HG02870 (cell line): Measurements from ENCODE around the gene FLNA.
"Not testable (repeated sequence)": the region's sequence is repeated elsewhere in the genome, so short reads cannot be mapped to it uniquely, and the experiment has no call there.

Experiments used
- ATAC-seq: cut with Tn5 transposase; IDR thresholded peaks from one replicate; pipeline ENCODE4 v1.9.1; 2021; ENCODE audit warnings: mild to moderate bottlenecking, moderate library complexity; ENCODE audit not compliant: unreplicated experiment

The FLNA gene

DNA sequence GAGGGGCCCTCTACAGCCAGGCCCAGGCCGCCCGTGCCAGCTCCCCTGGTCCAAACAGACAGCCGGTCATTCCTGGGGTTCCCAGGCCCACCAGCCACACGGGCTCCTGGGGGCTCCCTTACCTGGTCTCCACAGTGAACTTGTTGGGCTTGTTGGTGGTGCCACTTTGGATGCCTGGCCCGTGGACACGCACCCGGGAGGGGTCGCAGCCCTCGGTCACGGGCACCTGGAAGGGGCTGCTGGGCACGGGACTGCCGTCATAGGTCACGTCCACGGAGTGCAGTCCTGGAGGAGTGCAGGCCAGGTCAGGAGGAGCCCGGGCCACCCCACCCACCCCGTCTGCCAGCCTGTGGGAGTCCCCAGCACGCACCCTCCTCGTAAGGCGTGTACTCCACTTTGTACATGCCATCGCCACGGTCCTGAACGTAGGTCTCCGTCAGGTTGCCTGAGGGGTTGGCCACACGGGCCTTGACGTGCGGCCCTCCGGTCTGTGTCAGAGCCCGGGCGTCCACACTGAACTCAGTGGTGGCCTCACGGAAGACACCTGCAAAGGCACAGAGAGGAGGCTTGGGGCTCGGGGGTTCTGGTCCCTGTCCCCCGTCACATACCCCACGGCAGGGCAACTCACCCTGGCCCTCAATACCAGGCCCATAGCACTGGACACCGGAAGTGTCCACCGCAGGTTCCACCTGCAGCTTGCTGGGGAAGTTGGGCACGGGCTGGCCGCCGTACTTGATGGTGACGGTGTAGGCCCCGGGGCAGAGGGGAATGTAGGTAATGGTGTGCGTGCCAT, 14.9 kb downstream of the FLNA start:
- ATAC-seq: no peak

DNA sequence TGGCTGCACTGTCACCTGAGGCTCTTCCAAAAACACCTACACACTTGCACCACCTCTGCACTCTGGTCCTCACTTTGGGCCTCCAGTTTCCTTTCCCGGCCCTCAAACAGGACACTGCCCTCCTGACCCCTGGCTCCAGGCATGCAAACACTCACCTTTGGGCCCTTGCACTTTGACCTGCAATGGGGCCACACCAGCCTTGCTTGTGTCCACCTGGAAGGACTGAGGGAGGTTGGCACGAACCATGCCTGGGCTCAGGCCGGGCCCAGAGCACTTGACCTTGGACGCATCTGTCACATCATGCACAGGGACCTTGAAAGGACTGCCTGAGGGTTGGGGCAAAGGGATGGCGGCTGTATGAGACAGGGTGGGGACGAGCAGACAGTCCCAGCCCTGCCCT, 15.6 kb downstream of the FLNA start:
- no peak for ATAC-seq

DNA sequence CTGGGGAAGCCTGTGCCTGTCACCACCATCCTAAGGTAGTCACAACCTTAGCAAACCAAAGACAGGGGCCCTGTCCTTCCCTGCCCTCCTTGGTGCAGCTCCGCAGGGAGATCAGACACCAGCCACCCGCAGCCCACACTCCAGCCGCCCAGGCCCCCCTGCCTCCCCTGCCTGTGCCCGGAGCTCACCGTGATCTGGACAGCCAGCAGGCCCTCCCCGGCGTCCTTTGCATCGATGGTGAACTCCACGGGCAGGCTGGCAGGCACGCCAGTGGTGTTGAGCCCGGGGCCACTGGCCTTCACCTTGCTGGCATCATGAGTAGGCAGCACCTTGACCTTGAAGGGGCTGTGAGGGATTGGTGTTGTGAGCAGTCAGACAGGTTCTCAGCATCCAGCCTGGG, 16.4 kb downstream of the FLNA start:
- no peak for ATAC-seq

DNA sequence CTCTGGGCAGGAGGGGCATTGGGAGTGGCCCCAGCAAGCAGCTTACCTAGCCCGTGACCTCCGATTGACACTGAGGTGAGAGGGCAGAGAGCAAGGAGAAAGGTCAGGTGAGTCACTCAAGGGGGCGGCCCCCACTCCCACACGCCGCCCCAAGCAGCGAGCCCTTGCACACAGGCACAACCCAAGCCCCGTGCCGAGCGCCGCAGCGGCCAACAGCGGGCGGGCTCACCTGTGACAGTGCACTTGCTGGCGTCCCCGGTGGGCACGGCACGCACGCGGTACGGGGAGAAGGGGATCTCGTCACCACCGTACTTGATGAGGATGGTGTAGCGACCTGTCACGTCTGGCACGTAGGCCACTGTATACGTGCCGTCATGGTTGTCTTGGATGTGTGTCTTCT, 17.2 kb downstream of the FLNA start:
- ATAC-seq: no peak

DNA sequence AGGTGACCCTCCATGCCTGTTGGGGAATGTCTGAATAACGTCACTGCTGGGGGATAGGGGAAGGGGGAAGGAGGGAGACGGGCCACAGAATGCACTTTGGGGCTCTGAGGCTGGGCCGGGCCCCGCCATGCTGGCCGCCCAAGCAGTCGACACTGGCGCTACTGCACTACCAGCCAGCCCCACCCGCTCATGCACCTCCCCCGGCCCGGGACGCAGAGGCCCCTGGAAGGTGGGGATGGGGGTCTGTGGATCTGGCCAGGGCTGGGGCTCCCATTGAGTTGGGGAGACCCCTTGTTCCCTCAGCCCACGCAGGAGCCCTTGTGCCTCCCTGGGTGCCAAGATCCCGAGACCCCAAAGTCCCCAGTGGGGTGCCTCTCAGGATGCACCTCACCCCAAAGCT, 17.8 kb downstream of the FLNA start:
- no peak for ATAC-seq

DNA sequence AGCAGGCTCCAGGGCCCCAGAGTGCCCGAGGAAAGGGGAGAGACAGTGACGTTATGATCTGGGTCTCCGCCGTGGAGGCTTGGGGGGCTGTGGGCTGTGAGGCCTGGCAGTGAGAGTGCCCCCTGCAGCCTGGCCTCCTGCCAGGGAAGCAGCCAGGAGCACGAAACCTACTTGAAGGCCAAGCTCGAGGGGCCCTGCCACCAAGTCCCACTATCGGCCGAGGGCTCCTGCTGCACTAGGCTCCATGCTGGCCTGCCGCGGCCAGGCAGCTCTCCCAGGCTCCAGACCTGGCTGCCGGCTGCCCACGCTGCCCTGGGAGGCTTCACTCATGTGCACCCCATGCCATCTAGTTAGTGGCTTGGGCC, 18.7 kb downstream of the FLNA start:
- no peak for ATAC-seq

DNA sequence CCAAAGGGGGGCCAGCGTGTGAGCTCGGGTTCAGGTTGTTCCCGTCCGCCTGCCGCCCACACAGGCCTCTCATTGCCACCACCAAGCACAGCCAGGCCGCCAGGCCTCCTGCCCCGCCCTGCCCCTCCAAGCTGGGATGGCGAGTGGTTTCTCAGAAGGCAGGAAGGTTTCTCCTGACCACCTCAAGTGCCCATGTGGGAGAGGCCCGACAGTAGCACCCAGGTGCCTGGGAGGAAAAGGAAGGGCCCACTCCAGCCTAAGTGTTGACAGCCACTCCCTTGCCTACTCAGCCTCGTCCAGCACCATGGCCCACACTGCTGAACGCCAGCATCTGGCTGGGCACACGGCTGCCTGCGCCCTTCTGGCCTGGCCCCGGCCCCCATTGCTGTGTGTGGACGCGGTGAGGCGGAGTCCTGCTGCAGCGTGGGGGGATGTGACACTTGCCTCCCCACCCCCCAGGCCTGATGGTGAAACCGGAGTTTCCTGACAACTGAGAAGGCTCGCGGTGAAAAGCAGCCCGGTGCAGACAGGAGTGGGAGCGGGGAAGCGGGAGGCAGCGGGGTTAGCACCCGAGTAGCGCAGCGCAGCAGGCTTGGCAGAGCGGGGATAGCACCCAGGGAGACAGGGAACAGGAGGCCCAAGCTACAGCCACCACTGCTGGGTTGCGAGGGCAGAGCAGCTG, 19.2 kb downstream of the FLNA start:
- ATAC-seq: no peak

DNA sequence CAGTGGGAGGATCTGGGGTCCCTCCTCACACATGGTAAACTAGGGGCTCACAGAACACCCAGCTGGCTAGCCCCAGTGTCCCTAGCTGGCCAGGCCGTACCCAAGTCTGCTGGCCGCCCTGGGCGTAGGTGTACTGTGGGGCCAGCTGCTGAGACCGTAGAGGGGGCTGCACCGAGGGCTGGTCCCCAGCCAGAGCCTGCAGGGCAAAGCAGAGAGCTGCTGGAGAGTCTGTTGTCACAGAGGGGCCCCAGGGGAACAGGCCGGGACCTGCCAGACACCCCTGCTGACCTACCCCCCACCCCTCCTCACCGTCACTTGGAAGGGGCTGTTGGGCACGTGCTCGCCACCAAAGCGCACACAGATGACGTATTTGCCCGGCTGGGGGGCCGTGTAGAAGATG, 19.9 kb downstream of the FLNA start:
- no peak for ATAC-seq

DNA sequence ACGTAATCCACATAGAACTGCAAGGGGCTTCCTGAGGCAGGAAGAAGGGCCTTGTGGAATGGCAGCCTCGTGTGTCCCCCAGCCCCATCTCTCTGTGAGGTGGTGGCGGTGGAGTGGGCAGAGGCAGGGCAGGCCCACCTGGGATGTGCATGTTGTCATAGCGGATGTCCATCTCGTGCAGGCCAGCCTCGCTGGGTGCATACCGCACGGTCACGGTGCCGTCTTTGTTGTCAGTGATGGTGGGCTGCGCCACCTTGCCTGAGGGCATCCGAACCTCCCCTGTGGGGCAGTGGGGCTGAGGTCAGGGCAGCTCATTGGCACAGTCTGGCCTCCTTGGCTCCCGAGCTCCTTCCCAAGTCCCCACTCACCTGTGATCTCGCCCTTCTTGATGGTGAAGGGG, 20.4 kb downstream of the FLNA start:
- ATAC-seq: no peak

DNA sequence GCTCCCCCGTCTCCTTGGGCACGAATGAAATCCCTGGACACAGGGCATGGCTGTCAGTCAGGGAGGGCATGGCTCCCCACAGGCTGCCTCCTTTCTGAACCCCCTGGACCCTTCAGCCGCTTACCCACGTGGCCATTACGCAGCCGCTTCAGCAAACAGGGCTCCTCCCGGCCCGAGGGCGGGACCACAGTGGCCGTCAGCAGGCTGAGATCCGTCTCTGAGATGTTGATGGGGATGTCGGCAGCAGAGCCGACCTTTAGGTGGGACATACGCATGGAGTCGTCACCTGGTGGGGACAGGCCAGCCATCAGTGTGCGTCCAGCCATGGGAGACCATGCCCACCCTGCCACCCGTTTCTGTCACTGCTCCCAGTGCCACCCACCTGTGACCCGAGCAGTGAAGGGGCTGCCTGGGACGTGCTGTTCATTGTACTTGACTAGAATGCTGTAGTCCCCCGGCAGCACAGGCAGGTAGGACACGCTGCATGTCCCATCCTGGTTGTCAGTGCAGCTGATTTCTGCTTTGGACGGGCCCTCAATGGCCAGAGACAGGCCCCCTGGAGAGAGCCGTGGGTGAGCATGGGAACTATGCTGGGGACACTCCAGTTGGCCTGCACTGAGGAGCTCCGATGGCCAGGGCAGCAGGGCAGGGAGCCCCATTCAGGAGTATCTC, 21.1 kb downstream of the FLNA start:
- ATAC-seq: no peak

DNA sequence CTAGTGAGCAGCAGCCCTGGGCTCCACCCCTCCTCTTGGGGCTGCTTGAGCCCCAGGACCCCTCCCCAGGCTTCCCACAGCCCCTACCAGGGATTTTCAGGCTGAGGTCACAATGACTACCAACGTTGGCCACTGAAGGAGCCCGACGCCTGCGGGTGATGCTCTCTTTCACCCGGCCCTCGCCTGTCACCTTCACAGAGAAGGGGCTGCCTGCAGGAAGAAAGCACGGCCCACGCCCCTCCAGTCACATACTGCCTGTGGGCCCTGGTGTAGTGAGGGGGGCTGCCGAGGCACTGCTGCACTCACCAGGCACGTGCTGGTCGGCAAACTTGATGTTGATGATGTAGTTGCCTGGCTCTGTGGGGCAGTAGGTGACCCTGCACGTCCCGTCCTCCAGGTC, 22.0 kb downstream of the FLNA start:
- ATAC-seq: no peak

DNA sequence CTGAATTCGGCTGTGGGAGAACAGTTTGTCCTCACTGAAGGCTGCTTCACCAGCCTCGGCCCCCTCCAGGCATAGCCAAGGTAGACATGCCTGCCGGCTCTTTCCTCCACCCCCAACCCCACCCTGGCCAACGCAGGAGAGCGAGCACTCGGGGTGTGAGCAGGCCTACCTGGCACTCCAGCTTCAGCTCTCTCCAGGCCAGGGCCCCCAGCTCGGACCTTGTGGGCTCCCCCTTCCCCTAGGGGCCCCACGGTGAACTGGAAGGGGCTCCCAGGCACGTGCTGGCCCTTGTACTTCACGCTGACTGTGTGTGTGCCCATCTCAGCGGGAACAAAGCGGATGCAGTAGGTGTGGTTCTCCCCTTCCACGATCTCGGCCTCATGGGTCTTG, 22.4 kb downstream of the FLNA start:
- no peak for ATAC-seq

DNA sequence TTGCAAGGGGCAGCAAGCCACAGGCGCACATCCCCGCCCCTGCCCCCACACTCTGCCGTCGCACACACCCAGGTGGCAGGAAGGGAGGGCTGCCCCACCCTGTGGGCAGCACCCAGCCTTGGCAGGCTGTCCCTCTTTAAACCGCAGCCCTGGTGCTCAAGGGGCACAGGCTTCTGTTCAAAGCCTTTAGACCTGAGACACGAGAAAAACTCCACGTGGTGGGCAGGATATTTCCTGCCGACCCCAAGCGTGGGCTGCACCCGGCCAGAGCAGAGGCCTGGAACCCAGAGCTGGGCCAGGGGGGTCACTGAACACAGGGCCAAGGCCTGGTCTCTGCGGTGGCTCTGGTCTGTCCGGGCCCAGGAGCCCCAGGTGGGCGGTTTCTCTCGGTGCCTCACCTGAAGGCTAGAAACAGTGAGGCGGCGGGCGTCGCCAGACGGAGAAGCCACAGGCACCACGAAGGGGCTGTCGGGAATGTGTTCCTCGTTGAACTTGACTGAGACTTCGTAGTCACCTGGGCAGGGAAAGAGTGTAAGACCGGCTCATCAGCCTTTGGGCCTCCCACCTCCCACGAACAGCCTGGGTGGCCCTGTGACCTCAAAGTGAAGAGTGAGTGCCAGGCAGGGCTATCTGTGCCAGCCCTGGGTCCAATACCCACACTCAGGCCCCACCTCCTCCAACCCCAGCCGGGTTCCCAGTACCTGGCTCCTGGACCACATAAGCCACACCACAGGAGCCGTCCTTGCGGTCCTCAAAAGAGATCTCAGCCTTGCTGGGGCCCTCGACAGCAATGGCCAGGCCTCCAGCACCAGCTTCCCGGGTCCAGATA, 23.0 kb downstream of the FLNA start:
- ATAC-seq: no peak

DNA sequence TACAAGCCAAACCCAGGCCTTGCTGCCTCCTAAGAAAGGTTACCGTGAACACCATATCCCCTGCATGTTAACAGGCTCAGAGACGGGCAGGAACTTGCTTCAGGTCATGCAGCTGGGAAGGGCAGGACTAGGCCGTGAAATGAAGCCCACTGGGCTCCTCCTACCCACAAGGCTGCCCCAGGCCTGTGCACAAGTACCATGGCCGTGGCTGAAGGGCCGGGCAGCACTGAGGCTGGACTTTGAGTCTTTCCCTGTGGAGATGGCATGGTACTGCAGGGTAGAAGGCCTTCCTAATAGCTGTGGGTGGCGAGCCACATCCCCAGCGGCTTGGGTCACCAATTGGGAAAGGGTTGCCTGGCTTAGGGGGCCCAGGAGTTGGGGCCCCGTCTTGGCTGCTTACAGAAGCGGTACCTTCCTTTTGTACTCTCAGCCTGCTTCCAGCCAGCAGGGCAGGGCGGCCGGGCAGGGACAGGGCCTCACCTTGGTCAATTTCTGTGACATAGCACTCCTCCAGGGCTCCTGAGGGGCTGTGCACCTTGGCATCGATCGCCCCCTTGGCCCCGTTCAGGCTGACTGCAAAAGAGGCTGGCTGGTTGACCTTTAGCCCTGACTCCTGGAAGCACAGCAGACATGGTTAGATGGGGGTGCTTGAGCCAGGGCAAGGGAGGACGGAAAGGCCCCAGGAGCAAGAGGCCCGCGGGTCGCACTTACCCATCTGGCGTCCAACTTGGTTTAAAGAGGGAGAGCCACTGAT, 23.8 kb downstream of the FLNA start:
- ATAC-seq: no peak

DNA sequence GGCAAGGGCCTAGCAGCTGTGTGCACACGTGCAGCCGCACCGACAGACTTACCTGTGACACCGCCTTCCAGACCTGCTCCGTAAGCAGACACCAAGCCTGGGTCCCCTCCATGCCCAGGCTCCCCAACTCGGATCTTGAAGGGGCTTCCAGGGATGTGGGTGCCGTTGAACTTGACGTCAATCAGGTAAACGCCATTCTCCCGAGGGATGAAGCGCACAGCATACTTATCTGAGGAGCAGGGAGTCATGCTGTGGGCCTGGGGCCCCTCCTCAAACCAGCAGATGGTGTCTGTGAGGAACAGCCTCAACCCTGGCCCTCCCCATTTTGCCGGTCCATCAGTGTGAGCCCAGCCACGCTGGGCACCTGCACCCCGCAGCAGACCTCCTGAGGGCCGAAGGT, 24.5 kb downstream of the FLNA start:
- no peak for ATAC-seq

DNA sequence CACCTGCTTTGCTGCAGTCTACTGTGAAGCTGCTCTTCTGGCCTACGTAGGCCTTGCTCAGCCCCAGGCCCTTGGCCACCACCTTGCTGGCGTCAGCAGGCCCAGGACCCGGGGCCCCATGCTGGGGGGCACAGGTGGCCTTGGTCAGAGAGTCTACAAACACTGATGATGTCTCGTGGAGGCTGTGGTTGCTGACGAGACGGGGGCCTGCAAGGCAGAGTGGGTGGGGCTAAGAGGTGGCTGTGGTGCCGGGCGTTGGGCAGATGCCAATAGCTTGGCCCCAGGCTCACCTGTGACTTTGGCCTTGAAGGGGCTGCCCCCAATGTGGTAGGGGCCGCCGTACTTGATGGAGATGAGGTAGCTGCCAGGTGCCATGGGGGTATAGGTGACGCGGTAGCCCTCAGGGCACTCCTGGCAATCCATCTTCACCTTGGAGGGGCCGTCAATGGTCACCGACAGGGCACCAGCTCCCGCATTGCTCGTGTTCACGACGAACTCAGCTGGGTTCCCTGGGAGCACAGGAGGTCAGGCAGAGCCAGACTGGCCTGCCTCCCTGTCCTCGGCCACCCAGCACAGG, 25.0 kb downstream of the FLNA start:
- no peak for ATAC-seq

DNA sequence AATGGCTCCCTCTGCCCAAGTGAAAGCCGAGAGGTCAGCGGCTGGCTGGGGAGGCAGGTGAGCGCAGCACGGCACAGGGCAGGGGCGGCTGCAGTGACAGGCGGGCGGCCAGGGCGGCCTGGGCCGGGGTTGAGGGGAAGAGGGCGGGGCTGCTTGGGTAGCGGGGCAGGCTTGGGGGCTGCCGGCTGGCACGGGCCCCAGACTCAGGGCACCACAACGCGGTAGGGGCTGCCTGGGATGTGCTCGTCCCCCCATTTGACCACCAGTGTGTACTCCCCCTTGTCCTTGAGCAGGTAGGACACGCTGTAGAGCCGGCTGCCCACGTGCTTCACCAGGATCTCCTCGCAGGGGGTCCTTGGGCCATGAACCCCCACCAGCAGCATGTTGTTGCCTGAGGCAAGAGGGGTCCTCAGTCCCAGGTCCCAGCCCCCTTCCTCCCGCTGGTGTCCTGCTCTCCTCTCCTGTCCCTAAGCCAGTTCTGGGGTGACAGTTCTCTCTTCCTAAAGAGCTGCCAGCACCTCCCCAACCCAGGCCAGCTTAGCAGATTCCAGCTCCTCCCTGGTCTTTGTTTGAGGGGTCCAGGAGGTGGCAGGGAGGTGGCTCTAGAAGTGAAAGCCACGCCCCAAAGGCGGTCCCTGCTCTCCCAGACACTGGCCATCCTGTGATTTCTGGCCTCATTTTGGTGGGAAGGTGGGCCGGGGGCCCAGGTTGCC, 25.6 kb downstream of the FLNA start:
- ATAC-seq: no peak

DNA sequence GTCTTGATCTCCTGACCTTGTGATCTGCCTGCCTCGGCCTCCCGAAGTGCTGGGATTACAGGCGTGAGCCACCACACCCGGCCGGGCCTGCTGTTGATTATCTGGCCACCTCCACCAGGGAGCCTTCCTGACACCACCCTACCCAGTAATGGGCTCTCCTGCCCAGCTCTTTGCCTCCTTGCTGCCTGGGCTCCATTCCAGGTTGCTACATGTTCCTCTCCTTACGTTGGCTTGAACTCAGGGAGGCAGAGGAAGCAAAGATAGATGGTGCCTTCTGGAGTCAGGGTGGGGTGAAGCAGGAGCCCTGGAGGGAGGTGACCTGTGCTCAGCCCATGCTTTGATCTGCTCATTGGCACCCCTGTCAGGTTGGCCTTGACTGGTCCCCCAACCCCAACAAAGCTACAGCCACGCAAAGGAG, 26.3 kb downstream of the FLNA start:
- ATAC-seq: no peak

DNA sequence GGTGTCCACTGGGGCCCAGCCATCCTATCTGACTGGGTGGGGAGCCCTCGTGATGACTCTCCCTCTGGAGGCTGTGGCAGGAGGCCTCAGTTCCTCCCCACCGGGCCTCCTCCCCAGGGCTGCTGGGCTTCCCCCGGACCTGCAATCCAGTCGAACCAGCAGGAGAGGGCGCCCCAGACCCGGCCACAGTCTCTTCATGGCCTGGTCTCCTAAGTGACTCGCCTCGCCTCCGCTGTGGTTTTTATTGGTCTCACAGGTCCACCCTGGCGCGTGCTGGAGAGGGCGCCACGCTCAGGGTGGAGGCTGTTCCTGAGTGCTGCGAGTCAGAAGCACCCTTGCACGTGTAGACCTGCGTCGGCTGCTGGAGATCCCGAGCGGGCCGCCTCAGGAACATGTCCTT, 30.8 kb downstream of the FLNA start:
- ATAC-seq: not testable (repeated sequence)

DNA sequence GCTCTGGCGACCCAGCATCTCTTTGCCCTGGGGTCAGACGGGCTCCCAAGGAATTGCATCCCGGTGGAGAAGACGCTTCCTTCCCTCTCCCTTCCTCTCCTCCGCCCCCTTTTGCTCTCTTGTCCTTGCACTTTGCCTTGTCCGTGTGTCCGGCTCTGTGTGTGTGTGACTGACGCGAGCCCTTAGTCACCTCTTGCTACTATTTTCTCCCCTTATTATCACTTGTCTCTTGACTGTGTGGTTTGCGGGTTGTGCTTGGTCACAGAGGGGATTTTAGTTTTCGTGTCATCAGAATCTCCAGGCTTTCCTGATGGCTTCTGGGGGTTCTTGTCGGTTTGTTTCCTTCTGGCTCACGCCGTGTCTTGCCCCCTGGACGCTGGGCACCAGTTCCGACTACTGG, 31.4 kb downstream of the FLNA start:
- ATAC-seq: not testable (repeated sequence)
